DND-41 (cell line): Measurements from ENCODE around the gene LDB1.

Experiments used
- CTCF ChIP-seq: IDR thresholded peaks from 2 replicates; pipeline ENCODE4 v1.5.1; 2012; ENCODE audit warnings: borderline replicate concordance, low read length, moderate library complexity, mild to moderate bottlenecking; ENCODE audit not compliant: poor library complexity, severe bottlenecking; ENCODE audit errors: extremely low read depth
- EZH2 ChIP-seq: IDR thresholded peaks from 3 replicates; pipeline ENCODE4 v1.6.1; 2012; ENCODE audit warnings: borderline replicate concordance, low read depth, mild to moderate bottlenecking, moderate library complexity, low read length, inconsistent platforms; ENCODE audit not compliant: severe bottlenecking

- TF ChIP-seq CTCF (no peak), EZH2 (no peak)
Observed at GRCh38 chr10:102065561-102066398, 54.4 kb downstream of the LDB1 start.
